ENCODE results near the gene FBXL22.

- TF ChIP-seq CTCF (IDR thresholded peaks at IDR 0.05) (no peak), EZH2 (IDR thresholded peaks at IDR 0.05; ENCODE audit: borderline replicate concordance, insufficient read depth, low read depth, low read length, poor library complexity, severe bottlenecking) (no peak)
Observed at GRCh38 chr15:63595065-63595464, 2.1 kb upstream of the FBXL22 start.
